ENCODE data around the gene SPRED2. TPM values are rescaled to one million over a fixed set of nuclear protein-coding genes. Genes with fewer than 3 reads are reported as not detected.

Gene SPRED2
- polyA plus RNA-seq, 1 donor from 2014 or later, result 0.94 TPM

DNA sequence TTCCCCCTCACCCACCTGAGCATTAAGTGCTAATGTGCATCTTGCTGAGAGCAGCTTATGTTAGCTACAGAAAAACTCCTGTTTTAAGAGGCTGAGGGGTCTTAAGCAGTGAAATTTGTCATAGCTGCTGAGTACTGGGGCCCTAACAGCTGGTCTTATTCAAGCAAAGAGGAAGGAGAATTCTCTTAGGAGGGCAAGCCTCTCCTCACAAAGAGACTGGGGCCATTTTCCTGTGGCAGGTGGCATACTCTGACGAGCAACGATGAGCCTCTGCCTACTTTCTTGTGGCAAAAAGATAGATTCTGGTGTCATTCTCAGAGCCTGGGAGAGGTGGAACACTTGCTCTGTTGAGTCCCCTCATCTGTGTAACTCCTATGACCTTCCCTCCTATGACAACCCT is 53.2 kb downstream of the SPRED2 start:
- Mint-ChIP-seq H3K9me3 (no peaks in the 10 kb centered on the region), H3K36me3 (no peaks in the 10 kb centered on the region), H3K4me3 (no peak overlapping the region), H3K27me3 (peaks cover 31% of the 10 kb centered on the region), H3K27ac (no peak overlapping the region), H3K4me1 (peaks cover 5 to 16% (median 15%) of the 10 kb centered on the region in 3 donors)

DNA sequence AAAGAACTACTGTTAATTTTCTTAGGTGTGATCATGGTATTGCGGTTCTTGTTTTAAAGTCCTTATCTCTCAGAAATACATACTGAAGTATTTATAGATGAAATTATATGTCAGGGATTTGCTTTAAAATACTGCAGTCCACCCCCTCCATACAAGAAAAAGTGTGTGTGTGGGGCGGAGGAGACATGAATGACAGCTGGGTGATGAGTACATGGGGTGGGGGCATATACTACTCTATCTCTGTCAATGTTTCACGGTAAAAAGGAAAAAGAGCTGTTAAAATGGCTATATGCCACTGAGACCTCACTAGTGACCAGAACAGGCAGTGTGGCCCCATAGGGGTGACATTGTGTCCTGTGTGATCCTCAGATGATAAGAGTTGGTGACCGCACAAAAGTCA is 54.1 kb downstream of the SPRED2 start:
- H3K27ac Mint-ChIP-seq, result no peak overlapping the region
- peaks cover 31% of the 10 kb centered on the region for H3K27me3 Mint-ChIP-seq
- H3K4me3 Mint-ChIP-seq, result no peak overlapping the region
- peaks cover 5 to 11% (median 10%) of the 10 kb centered on the region in 3 donors for H3K4me1 Mint-ChIP-seq
- no peaks in the 10 kb centered on the region for H3K9me3 Mint-ChIP-seq
- peaks cover 1% of the 10 kb centered on the region for H3K36me3 Mint-ChIP-seq

DNA sequence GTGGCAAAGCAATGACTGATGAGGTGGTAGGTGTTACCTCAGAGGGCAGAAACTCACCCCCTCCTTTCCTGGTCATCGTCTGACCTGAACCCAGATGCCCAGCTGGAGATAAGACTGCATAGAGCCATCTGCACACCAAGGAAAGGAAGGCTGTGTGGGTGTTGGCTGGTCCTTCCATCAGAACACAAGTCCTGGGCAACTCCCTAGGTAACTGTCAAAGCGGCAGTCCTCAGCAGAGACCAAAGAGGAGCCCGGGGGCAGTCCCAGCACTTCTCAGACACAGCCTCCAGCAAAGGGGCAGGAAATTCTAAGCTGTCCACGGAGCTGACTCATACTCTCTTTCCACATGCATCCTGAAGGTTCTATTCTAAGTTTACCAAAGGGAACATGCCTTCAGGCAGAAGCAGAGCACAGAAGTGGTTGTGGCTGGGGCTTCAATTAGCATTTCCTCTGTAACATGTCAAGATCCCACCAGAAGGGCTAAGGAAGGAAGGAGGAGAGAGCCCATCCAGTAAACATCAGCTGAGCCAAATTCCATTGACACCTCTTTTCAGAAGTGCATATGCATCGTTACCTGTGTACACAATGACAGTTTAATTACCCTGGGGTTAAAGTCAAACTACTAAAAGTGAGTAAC is 54.7 kb downstream of the SPRED2 start:
- Mint-ChIP-seq H3K27ac (no peak overlapping the region), H3K27me3 (peaks cover 31% of the 10 kb centered on the region), H3K36me3 (peaks cover 1% of the 10 kb centered on the region), H3K4me1 (peaks cover 1 to 6% (median 5%) of the 10 kb centered on the region in 3 donors), H3K9me3 (no peaks in the 10 kb centered on the region), H3K4me3 (no peak overlapping the region)

DNA sequence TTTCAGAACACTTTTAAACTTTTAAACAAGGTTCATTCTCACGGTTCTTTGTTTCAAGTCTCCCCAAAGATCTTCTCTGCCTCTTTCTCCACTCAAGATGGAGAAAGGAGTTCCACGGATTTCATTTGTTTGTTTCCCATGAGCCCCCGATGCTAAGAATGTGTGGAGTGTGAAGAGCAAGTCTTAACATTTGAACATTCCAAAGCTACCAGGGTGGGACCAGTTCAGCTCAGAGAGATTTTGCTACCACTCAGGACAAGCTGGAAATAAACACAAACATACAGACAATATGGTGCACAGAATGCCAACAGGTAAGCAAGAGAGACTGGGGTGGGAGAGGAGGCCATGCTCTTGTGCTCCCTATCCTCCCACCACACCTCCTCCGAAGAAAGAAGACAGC is 56.7 kb downstream of the SPRED2 start:
- no peak overlapping the region for H3K4me3 Mint-ChIP-seq
- peaks cover 2 to 6% (median 2%) of the 10 kb centered on the region in 3 donors for H3K4me1 Mint-ChIP-seq
- H3K27ac Mint-ChIP-seq, result no peak overlapping the region
- H3K27me3 Mint-ChIP-seq, result peaks cover 37% of the 10 kb centered on the region
- peaks cover 6% of the 10 kb centered on the region for H3K36me3 Mint-ChIP-seq
- H3K9me3 Mint-ChIP-seq, result no peaks in the 10 kb centered on the region

DNA sequence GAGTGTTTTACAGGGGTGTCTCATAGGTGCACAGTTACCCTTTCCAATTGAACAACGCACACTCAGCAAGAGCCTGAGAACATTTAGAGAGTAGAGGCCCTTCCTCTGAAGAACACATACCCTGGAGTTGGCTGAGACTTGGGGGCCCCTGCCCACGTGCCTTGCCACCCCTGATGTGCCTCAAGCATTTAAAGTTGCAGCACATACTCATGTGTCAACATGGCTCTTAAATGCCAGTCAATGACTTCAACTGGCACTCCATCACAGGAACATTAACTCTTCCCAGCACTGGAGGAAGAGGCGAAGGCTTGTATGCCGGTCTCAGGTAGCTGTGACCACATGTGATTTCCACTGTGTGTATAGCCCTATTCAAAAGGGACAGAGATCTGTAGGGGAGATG is 57.4 kb downstream of the SPRED2 start:
- H3K27ac Mint-ChIP-seq, result no peak overlapping the region
- peaks cover 4 to 10% (median 6%) of the 10 kb centered on the region in 3 donors for H3K4me1 Mint-ChIP-seq
- no peak overlapping the region for H3K4me3 Mint-ChIP-seq
- no peaks in the 10 kb centered on the region for H3K9me3 Mint-ChIP-seq
- H3K27me3 Mint-ChIP-seq, result peaks cover 36% of the 10 kb centered on the region
- H3K36me3 Mint-ChIP-seq, result peaks cover 6% of the 10 kb centered on the region

DNA sequence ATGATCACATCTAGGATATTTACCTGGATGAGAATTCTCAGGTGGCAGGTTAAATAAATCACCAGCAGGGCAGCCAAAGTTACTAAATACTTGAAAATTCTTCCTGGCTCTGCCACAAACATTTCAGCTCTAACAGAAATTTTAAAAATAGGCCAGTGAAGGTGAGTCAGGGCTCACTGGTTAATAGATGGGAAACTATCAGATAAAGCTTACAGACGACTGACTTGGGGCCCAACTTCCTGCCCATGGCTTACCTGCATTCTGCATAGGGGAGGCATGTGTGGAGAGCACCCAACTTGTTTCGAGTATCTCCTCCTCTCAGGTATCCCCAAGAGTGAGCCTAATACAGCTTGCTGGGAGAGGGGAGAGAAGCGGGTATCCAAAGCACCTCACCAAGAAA is 57.8 kb downstream of the SPRED2 start:
- peaks cover 4 to 10% (median 6%) of the 10 kb centered on the region in 3 donors for H3K4me1 Mint-ChIP-seq
- peaks cover 6% of the 10 kb centered on the region for H3K36me3 Mint-ChIP-seq
- H3K9me3 Mint-ChIP-seq, result no peaks in the 10 kb centered on the region
- H3K27ac Mint-ChIP-seq, result no peak overlapping the region
- peaks cover 36% of the 10 kb centered on the region for H3K27me3 Mint-ChIP-seq
- no peak overlapping the region for H3K4me3 Mint-ChIP-seq

DNA sequence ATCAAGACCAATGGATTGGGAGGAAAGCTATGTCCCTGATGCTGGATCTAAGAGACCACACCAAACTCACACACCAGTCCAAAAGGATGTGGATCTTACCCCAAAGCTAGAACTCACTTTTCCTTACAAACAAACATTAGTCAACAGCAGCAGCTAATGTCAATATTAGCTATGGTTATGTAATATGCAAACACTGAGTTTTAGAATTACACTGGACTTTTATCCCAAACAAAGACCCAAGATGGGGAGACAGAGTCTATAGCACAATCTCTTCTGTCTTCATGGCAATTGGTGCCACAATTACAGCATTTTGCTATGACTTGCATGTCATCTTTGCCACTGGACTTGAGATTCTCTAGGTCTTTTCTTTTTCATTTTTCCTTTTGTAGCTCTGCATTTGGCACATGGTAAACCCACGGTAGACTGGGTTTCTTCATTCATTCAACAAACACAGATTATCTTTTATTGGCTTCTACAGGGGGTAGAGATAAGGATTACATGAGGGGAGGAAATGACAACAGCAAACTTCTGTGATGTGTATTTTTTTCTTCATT is 59.0 kb downstream of the SPRED2 start:
- H3K27me3 Mint-ChIP-seq, result peaks cover 31% of the 10 kb centered on the region
- peaks cover 4 to 10% (median 6%) of the 10 kb centered on the region in 3 donors for H3K4me1 Mint-ChIP-seq
- no peak overlapping the region for H3K27ac Mint-ChIP-seq
- no peak overlapping the region for H3K4me3 Mint-ChIP-seq
- no peaks in the 10 kb centered on the region for H3K9me3 Mint-ChIP-seq
- H3K36me3 Mint-ChIP-seq, result peaks cover 6% of the 10 kb centered on the region

GRCh38 chr2:65372619-65373018 is 59.8 kb downstream of the SPRED2 start:
- Mint-ChIP-seq H3K27ac (no peak overlapping the region), H3K9me3 (no peaks in the 10 kb centered on the region), H3K27me3 (peaks cover 31% of the 10 kb centered on the region), H3K4me1 (peaks cover 4 to 10% (median 6%) of the 10 kb centered on the region in 3 donors), H3K4me3 (no peak overlapping the region), H3K36me3 (peaks cover 6% of the 10 kb centered on the region)

GRCh38 chr2:65371074-65371434 is 61.3 kb downstream of the SPRED2 start:
- Mint-ChIP-seq H3K4me1 (peaks cover 4 to 10% (median 6%) of the 10 kb centered on the region in 3 donors), H3K4me3 (peak overlapping the region in 1 of 4 donors; percentile 39), H3K27me3 (peaks cover 23% of the 10 kb centered on the region), H3K27ac (no peak overlapping the region), H3K36me3 (peaks cover 7% of the 10 kb centered on the region), H3K9me3 (no peaks in the 10 kb centered on the region)

DNA sequence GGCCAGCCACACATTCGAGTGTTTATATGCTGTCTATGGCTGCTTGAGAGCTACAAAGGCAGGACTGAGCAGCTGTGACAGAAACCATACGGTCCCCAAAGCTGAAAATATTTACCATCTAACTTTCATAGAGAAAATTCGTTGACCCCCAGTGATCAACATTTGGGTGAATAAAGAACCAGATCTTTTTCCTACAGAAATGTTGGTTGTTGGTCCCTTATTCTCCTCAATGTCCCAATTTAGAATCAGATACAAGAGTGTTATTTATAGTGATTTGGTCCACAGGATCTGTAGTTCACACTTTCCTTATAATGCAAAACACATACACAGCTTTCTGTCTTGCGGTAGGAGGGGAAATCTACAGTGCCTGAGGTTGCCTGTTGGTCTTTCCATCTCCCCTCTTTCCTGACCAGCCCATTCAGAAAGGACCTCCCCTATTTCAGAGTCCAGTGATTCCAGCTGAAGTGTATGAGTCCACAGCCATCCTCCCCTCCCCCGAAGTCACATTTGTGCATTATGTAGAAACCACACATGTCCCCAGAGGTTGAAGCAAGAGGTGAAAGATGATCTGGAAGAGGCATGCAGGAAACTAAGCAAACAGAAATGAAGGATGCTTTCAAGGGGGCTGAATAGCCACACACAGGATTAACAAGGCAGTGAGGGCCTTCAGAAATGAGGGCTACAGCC is 61.9 kb downstream of the SPRED2 start:
- Mint-ChIP-seq H3K27me3 (peaks cover 20% of the 10 kb centered on the region), H3K36me3 (peaks cover 7% of the 10 kb centered on the region), H3K27ac (no peak overlapping the region), H3K4me1 (peaks cover 4 to 10% (median 6%) of the 10 kb centered on the region in 3 donors), H3K9me3 (no peaks in the 10 kb centered on the region), H3K4me3 (peak overlapping the region in 1 of 4 donors; percentile 39)

DNA sequence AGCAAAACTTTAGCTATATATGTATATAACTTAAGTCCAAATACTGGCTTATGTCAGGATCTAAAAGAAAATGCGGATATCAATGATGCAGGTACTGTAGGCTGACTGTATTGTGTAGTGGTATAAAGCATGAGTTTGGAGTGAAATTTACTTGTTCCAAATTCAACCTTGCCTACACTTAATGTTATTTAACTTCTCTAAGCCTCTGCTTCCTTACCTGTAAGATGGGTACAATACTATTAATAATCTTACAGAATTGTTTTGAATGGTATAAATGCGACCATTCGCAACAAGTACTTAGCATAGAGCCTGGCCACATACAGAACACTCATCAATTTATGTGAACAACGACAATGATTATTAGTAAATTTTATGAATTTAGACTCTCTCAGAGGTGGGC is 62.4 kb downstream of the SPRED2 start:
- H3K4me1 Mint-ChIP-seq, result peaks cover 4 to 14% (median 6%) of the 10 kb centered on the region in 3 donors
- H3K27me3 Mint-ChIP-seq, result peaks cover 21% of the 10 kb centered on the region
- H3K36me3 Mint-ChIP-seq, result peaks cover 7% of the 10 kb centered on the region
- no peaks in the 10 kb centered on the region for H3K9me3 Mint-ChIP-seq
- no peak overlapping the region for H3K4me3 Mint-ChIP-seq
- H3K27ac Mint-ChIP-seq, result no peak overlapping the region

DNA sequence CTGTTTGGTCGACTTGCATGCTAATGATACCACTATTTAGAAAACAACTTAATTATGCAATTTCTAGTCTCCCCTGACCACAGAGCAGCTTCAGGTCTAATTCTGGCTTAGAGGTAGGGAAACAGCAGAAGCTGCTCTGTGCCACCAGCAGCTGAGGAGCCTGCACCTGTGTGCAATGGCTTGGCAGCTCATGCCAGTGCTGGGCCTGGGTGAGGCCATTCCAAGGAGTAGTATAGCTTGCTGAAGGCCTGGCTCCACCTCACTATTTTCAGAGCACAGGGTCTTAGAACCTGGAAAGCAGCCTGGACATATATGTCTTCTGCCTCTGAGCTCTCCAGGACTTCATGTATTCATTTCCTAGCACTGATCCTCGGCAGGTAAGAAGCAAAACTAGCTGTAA is 62.8 kb downstream of the SPRED2 start:
- Mint-ChIP-seq H3K36me3 (peaks cover 7% of the 10 kb centered on the region), H3K27me3 (peaks cover 20% of the 10 kb centered on the region), H3K4me1 (peaks cover 4 to 14% (median 6%) of the 10 kb centered on the region in 3 donors), H3K27ac (no peak overlapping the region), H3K9me3 (no peaks in the 10 kb centered on the region), H3K4me3 (no peak overlapping the region)

GRCh38 chr2:65368468-65368867 is 63.9 kb downstream of the SPRED2 start:
- Mint-ChIP-seq H3K27me3 (peaks cover 18% of the 10 kb centered on the region), H3K9me3 (no peaks in the 10 kb centered on the region), H3K27ac (no peak overlapping the region), H3K36me3 (peaks cover 6% of the 10 kb centered on the region), H3K4me1 (peaks cover 4 to 14% (median 6%) of the 10 kb centered on the region in 3 donors), H3K4me3 (no peak overlapping the region)

DNA sequence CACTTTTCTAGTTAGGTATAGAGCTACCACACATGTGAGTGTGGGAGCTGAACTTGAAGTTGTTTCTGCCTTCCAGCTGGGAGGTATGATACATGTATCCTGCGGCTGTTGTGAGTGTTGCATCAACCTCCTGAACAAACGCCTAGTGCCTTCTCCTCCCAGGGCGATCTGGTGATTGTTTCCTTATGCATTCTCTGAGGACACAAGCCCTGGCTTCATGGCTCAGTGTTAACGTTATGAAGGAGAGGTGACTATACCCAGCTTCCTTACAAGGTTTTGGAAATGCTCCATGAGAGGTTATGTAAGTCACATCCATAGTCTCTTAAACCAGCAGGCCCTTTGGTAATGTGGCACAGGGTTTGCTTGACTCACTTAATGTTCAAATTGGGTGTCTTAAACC is 64.9 kb downstream of the SPRED2 start:
- H3K4me1 Mint-ChIP-seq, result peaks cover 4 to 14% (median 6%) of the 10 kb centered on the region in 3 donors
- no peaks in the 10 kb centered on the region for H3K9me3 Mint-ChIP-seq
- no peak overlapping the region for H3K4me3 Mint-ChIP-seq
- H3K36me3 Mint-ChIP-seq, result peaks cover 6% of the 10 kb centered on the region
- H3K27me3 Mint-ChIP-seq, result peaks cover 22% of the 10 kb centered on the region
- no peak overlapping the region for H3K27ac Mint-ChIP-seq

GRCh38 chr2:65366595-65367125 is 65.7 kb downstream of the SPRED2 start:
- Mint-ChIP-seq H3K4me3 (no peak overlapping the region), H3K27me3 (peaks cover 19% of the 10 kb centered on the region), H3K27ac (no peak overlapping the region), H3K9me3 (no peaks in the 10 kb centered on the region), H3K36me3 (peaks cover 1% of the 10 kb centered on the region), H3K4me1 (peaks cover 4 to 14% (median 6%) of the 10 kb centered on the region in 3 donors)
